ENCODE data around the gene RAB40C.

The RAB40C gene

GRCh38 chr16:582614-583331 is 7.1 kb upstream of the RAB40C start:
- Histone ChIP-seq H4K20me1 (ENCODE audit: insufficient read depth, low read length) (peaks cover 22% of the 10 kb centered on the region), H3K4me2 (ENCODE audit: insufficient read depth, low read length) (no peak overlapping the region), H3K9ac (ENCODE audit: low read depth, low read length) (no peak overlapping the region), H3K4me3 (ENCODE audit: low read depth in 1 of 2, low read length in 2 of 2) (no peak overlapping the region), H3K9me3 (ENCODE audit: insufficient read depth, low read length, severe bottlenecking) (no peaks in the 10 kb centered on the region), H3K36me3 (ENCODE audit: insufficient read depth, low read length) (peaks cover 30% of the 10 kb centered on the region), H3K27ac (ENCODE audit: low read length) (no peak overlapping the region), H3K79me2 (ENCODE audit: insufficient read depth, low read length) (peaks cover 9% of the 10 kb centered on the region), H3K4me1 (ENCODE audit: insufficient read depth, low read length) (peaks cover 11% of the 10 kb centered on the region), H2AFZ (ENCODE audit: low read depth, low read length) (no peak overlapping the region), H3K27me3 (ENCODE audit: insufficient read depth, low read length, poor library complexity) (no peaks in the 10 kb centered on the region)
- DNase-seq (peak; percentile 5), ATAC-seq (ENCODE audit: insufficient read depth, low read depth) (no peak)
- no peak for TF ChIP-seq EZH2 (IDR thresholded peaks at IDR 0.05; ENCODE audit: borderline replicate concordance, low read depth, low read length, severe bottlenecking)

DNA sequence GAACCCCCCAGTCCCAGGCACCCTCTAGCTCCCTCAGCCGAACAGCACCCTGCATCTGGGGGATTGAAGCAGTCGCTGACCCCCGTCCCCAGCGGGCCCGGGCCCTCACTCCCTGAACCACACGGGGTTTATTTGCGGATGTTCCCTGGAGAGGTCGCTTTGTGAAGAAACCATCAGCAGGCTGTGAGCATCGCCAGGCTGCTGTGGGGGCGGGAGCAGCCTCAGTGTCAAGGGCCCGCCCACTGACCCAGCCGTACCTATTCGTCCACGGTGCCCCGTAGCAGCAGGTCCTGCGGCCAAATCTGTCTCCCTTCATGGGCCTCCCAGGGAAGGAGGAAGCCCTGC is 6.4 kb upstream of the RAB40C start:
- H3K27me3 ChIP-seq (ENCODE audit: insufficient read depth, low read length, poor library complexity) = no peaks in the 10 kb centered on the region
- no peak for TF ChIP-seq EZH2 (IDR thresholded peaks at IDR 0.05; ENCODE audit: borderline replicate concordance, low read depth, low read length, severe bottlenecking)
- TF ChIP-seq CTCF (IDR thresholded peaks at IDR 0.05; ENCODE audit: borderline replicate concordance, extremely low read depth, low read length, poor library complexity, severe bottlenecking) = no peak
- peaks cover 17% of the 10 kb centered on the region for H3K4me1 ChIP-seq (ENCODE audit: insufficient read depth, low read length)
- peaks cover 29% of the 10 kb centered on the region for H4K20me1 ChIP-seq (ENCODE audit: insufficient read depth, low read length)
- H3K4me3 ChIP-seq (ENCODE audit: low read depth in 1 of 2, low read length in 2 of 2) = no peak overlapping the region
- H3K4me2 ChIP-seq (ENCODE audit: insufficient read depth, low read length) = no peak overlapping the region
- H3K9me3 ChIP-seq (ENCODE audit: insufficient read depth, low read length, severe bottlenecking) = no peaks in the 10 kb centered on the region
- DNase-seq (no peak), ATAC-seq (ENCODE audit: insufficient read depth, low read depth) (no peak)
- peaks cover 23% of the 10 kb centered on the region for H3K36me3 ChIP-seq (ENCODE audit: insufficient read depth, low read length)
- peaks cover 16% of the 10 kb centered on the region for H3K79me2 ChIP-seq (ENCODE audit: insufficient read depth, low read length)
- H3K9ac ChIP-seq (ENCODE audit: low read depth, low read length) = no peak overlapping the region
- no peak overlapping the region for H2AFZ ChIP-seq (ENCODE audit: low read depth, low read length)
- H3K27ac ChIP-seq (ENCODE audit: low read length) = no peak overlapping the region

DNA sequence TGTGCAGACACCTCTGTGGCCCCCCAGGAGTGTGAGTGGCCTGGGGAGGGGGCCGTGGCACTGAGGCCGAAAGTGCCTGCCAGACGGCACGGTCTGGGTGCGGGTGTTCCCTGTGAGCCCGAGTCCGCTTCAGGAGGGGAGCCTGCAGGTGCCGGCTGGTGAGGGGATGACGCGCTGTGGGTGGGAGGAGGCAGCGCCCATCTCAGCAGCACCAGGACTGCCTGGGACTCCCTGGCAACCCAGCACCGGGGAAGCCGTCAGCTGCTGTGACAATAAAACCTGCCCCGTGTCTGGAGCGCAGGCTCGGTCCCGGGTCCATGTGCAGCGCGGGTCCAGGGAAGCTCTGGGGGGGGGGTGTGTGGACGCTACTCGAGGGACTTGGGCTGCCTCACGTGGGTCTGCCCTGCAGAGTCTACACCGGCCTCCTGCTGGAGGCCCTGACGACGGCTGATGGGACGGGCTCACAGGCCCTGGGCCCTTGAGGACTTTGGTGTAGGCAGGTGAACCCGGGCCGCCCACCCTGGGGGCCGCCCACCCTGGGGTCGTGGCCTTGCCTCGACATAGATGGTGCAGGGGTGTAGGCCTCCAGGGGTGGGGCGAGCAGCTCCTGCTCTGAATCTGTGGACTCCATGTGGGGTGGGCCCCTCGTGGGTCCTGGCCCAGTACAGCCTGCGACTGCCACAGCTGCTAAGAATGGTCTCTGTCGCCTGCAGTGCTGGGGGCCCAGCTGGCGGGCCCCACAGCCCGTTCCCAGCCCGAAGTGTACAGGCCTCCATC is 5.9 kb upstream of the RAB40C start:
- ATAC-seq (ENCODE audit: insufficient read depth, low read depth) (no peak), DNase-seq (peak; percentile 10)
- Histone ChIP-seq H3K4me1 (ENCODE audit: insufficient read depth, low read length) (peaks cover 18% of the 10 kb centered on the region), H3K27me3 (ENCODE audit: insufficient read depth, low read length, poor library complexity) (no peaks in the 10 kb centered on the region), H4K20me1 (ENCODE audit: insufficient read depth, low read length) (peaks cover 31% of the 10 kb centered on the region), H3K9me3 (ENCODE audit: insufficient read depth, low read length, severe bottlenecking) (no peaks in the 10 kb centered on the region), H3K36me3 (ENCODE audit: insufficient read depth, low read length) (peaks cover 20% of the 10 kb centered on the region), H3K4me2 (ENCODE audit: insufficient read depth, low read length) (no peak overlapping the region), H3K9ac (ENCODE audit: low read depth, low read length) (no peak overlapping the region), H3K27ac (ENCODE audit: low read length) (no peak overlapping the region), H3K4me3 (ENCODE audit: low read depth in 1 of 2, low read length in 2 of 2) (no peak overlapping the region), H2AFZ (ENCODE audit: low read depth, low read length) (no peak overlapping the region), H3K79me2 (ENCODE audit: insufficient read depth, low read length) (peaks cover 19% of the 10 kb centered on the region)
- TF ChIP-seq CTCF (IDR thresholded peaks at IDR 0.05; ENCODE audit: borderline replicate concordance, extremely low read depth, low read length, poor library complexity, severe bottlenecking) (no peak), EZH2 (IDR thresholded peaks at IDR 0.05; ENCODE audit: borderline replicate concordance, low read depth, low read length, severe bottlenecking) (no peak)

- Histone ChIP-seq H3K4me3 (ENCODE audit: low read depth in 1 of 2, low read length in 2 of 2) (no peak overlapping the region), H3K79me2 (ENCODE audit: insufficient read depth, low read length) (peaks cover 23% of the 10 kb centered on the region), H4K20me1 (ENCODE audit: insufficient read depth, low read length) (peaks cover 34% of the 10 kb centered on the region), H3K9me3 (ENCODE audit: insufficient read depth, low read length, severe bottlenecking) (no peaks in the 10 kb centered on the region), H3K27ac (ENCODE audit: low read length) (no peak overlapping the region), H2AFZ (ENCODE audit: low read depth, low read length) (no peak overlapping the region), H3K36me3 (ENCODE audit: insufficient read depth, low read length) (peaks cover 16% of the 10 kb centered on the region), H3K4me2 (ENCODE audit: insufficient read depth, low read length) (no peak overlapping the region), H3K9ac (ENCODE audit: low read depth, low read length) (no peak overlapping the region), H3K27me3 (ENCODE audit: insufficient read depth, low read length, poor library complexity) (no peaks in the 10 kb centered on the region), H3K4me1 (ENCODE audit: insufficient read depth, low read length) (peaks cover 19% of the 10 kb centered on the region)
- no peak for TF ChIP-seq EZH2 (IDR thresholded peaks at IDR 0.05; ENCODE audit: borderline replicate concordance, low read depth, low read length, severe bottlenecking)
- no peak for TF ChIP-seq CTCF (IDR thresholded peaks at IDR 0.05; ENCODE audit: borderline replicate concordance, extremely low read depth, low read length, poor library complexity, severe bottlenecking)
- ATAC-seq (ENCODE audit: insufficient read depth, low read depth) (no peak), DNase-seq (no peak)
Observed at GRCh38 chr16:585351-585750, 4.5 kb upstream of the RAB40C start.

All from DND-41 (cell line).